Endodermal cell (in vitro differentiated cells): ENCODE data around the gene ARG2. TPM values are rescaled to one million over a fixed set of nuclear protein-coding genes. Genes with fewer than 3 reads are reported as not detected.

Source experiments
- DNase-seq: peaks from one replicate; pipeline ENCODE4 v3.0.0-alpha.2; 2017
- H3K27ac ChIP-seq: 2 replicates; pipeline ENCODE4 v1.5.1; 2013; ENCODE audit warnings: mild to moderate bottlenecking, low read depth, low read length, moderate library complexity
- H3K27me3 ChIP-seq: 2 replicates; pipeline ENCODE4 v1.6.1; 2013; ENCODE audit warnings: mild to moderate bottlenecking, low read length, moderate library complexity; ENCODE audit not compliant: insufficient read depth, control insufficient read depth, poor library complexity, severe bottlenecking
- H3K36me3 ChIP-seq: 2 replicates; pipeline ENCODE4 v1.7.0; 2013; ENCODE audit warnings: mild to moderate bottlenecking, low read length, moderate library complexity; ENCODE audit not compliant: control insufficient read depth, insufficient read depth
- H3K4me1 ChIP-seq: one replicate; pipeline ENCODE4 v1.7.0; 2013; ENCODE audit warnings: low read length; ENCODE audit not compliant: control insufficient read depth, insufficient read depth
- H3K4me3 ChIP-seq: 2 replicates; pipeline ENCODE4 v1.5.1; 2013; ENCODE audit warnings: mild to moderate bottlenecking, low read length, moderate library complexity
- H3K9ac ChIP-seq: 2 replicates; pipeline ENCODE4 v1.6.1; 2013; ENCODE audit warnings: mild to moderate bottlenecking, low read length, moderate library complexity; ENCODE audit not compliant: poor library complexity, severe bottlenecking; ENCODE audit errors: extremely low read depth
- H3K9me3 ChIP-seq: 2 replicates; pipeline ENCODE4 v1.6.1; 2013; ENCODE audit warnings: mild to moderate bottlenecking, low read length, moderate library complexity; ENCODE audit not compliant: control insufficient read depth
- H3K27ac Mint-ChIP-seq: 2 replicates; pipeline ENCODE4 v1.8.0; 2020; ENCODE audit warnings: mixed read lengths
- H3K27me3 Mint-ChIP-seq: 2 replicates; pipeline ENCODE4 v1.8.0; 2021; ENCODE audit warnings: mild to moderate bottlenecking, mixed read lengths; ENCODE audit not compliant: insufficient read depth
- H3K36me3 Mint-ChIP-seq: 2 replicates; pipeline ENCODE4 v1.8.0; 2020; ENCODE audit warnings: low read depth, mixed read lengths
- H3K4me1 Mint-ChIP-seq: 2 replicates; pipeline ENCODE4 v1.8.0; 2020; ENCODE audit warnings: mixed read lengths
- H3K4me3 Mint-ChIP-seq: 2 replicates; pipeline ENCODE4 v1.8.0; 2020; ENCODE audit warnings: mild to moderate bottlenecking, moderate library complexity, mixed read lengths
- H3K9me3 Mint-ChIP-seq: 2 replicates; pipeline ENCODE4 v1.8.0; 2020; ENCODE audit warnings: mild to moderate bottlenecking, mixed read lengths
- WGBS, 2 experiments: methylation state at CpG; one replicate each; pipeline versions ENCODE4 v1.1.5 to v1.1.7; 2013; ENCODE audit warnings: missing lambda C conversion rate in 2 of 2, mixed read lengths in 1 of 2; ENCODE audit not compliant: insufficient coverage in 1 of 2, insufficient read length in 1 of 2; 5-methylcytosine and 5-hydroxymethylcytosine counted together
- total RNA-seq, 2 donors: library from RNA; stranded (reverse); fragmentation: NEBNext Ultra II Directional in 1 of 2; extraction: Animal tissue kit (Norgen Biotek cat#: 25700) in 1 of 2; gene quantifications; 2 replicates in 1 of 2; 3 replicates in 1 of 2; pipeline ENCODE4 v1.2.1, GENCODE V29; 2021
- TF ChIP-seq, protein P1 (sequence below): fragments of 200-600 bp; sonication (generic); conservative IDR thresholded peaks from 2 replicates; pipeline ENCODE4 v1.5.0; 2021; ENCODE audit warnings: antibody characterized with exemption, mild to moderate bottlenecking

ARG2 gene
- total RNA-seq, 2 donors from 2014 or later = 19.4 to 25.4 TPM

DNA sequence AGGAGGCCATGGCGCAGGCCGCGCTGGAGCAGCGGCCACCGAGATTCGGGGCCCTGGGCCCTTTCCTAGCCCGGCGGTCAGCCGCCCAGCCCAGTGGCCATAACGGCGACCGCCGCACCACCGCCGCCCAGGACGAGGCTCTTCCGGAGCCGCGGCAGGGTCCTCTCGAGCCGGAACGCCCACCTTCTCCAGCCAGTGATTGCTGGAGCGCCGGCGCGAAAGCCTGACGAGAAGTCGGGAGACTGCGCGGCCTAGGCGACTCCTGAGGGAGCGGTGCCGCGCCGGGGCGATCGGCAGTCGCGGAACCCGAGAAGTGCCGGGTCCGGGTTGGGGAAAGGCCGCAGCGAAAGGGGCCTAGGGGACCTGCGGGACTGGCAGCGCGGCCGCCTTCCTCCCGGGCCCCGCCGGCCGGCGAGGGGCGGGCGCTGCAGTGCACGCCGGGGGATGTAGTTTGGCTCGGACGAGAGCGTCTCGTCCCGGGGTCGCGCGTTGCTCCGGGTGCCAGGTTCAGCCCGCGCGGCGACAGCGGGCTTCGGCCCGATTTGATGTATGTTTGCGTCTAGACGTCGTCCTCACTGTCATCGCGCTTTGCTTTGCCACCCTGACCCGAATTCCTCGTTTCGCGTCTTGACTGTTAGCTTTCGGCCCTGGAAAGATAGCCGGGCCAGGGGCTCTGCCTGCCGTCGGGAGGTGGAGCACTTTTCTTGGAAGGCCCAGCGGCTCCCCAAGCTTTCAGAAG is 54.9 kb downstream of the ARG2 start, which contains the start of gene VTI1B:
TSS of gene VTI1B (minus strand) at position 153 of the 739 bp plus-strand sequence. CDS start at position 10, 143 bp downstream.
- 0% methylated on average over 40 to 87 of the region's 87 CpGs for WGBS, 2 experiments
- Histone ChIP-seq H3K36me3 (peaks cover 26% of the 10 kb centered on the region), H3K9me3 (no peaks in the 10 kb centered on the region), H3K4me3 (peak within 1 kb of the TSS; percentile 95), H3K9ac (peak within 1 kb of the TSS; percentile 94), H3K27ac (peak within 1 kb of the TSS; percentile 99), H3K4me1 (peaks cover 2% of the 10 kb centered on the region), H3K27me3 (no peaks in the 10 kb centered on the region)
- TF ChIP-seq, protein P1, sequence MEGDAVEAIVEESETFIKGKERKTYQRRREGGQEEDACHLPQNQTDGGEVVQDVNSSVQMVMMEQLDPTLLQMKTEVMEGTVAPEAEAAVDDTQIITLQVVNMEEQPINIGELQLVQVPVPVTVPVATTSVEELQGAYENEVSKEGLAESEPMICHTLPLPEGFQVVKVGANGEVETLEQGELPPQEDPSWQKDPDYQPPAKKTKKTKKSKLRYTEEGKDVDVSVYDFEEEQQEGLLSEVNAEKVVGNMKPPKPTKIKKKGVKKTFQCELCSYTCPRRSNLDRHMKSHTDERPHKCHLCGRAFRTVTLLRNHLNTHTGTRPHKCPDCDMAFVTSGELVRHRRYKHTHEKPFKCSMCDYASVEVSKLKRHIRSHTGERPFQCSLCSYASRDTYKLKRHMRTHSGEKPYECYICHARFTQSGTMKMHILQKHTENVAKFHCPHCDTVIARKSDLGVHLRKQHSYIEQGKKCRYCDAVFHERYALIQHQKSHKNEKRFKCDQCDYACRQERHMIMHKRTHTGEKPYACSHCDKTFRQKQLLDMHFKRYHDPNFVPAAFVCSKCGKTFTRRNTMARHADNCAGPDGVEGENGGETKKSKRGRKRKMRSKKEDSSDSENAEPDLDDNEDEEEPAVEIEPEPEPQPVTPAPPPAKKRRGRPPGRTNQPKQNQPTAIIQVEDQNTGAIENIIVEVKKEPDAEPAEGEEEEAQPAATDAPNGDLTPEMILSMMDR = peak; percentile 23
- DNase-seq = peak; percentile 93
- H3K4me3 Mint-ChIP-seq = peak within 1 kb of the TSS; percentile 80
- no peaks in the 10 kb centered on the region for H3K9me3 Mint-ChIP-seq
- H3K27me3 Mint-ChIP-seq = no peaks in the 10 kb centered on the region
- H3K4me1 Mint-ChIP-seq = peaks cover 12% of the 10 kb centered on the region
- peak within 1 kb of the TSS; percentile 95 for H3K27ac Mint-ChIP-seq
- H3K36me3 Mint-ChIP-seq = peaks cover 30% of the 10 kb centered on the region

DNA sequence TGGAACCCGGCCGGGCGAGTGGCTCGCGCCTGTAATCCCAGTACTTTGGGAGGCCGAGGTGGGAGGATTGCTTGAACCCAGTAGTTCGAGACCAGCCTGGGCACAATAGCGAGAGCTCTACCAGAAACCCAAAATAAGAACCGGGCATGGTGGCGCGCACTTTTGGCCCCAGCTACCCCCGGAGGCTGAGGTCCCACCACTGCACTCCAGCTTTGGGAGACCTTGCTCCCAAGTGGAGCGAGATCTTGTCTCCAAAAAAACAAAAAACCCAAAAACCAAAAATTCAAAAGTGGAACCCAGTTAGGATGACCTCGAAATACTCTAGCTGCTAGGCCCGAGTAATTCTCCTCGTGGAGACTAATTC is 55.5 kb downstream of the ARG2 start:
- H3K4me1 Mint-ChIP-seq = peaks cover 12% of the 10 kb centered on the region
- H3K4me3 Mint-ChIP-seq = peak overlapping the region; percentile 80
- Histone ChIP-seq H3K9ac (peak overlapping the region; percentile 94), H3K4me1 (peaks cover 2% of the 10 kb centered on the region), H3K9me3 (no peaks in the 10 kb centered on the region), H3K27ac (peak overlapping the region; percentile 99), H3K4me3 (peak overlapping the region; percentile 95), H3K27me3 (no peaks in the 10 kb centered on the region), H3K36me3 (peaks cover 32% of the 10 kb centered on the region)
- no peaks in the 10 kb centered on the region for H3K9me3 Mint-ChIP-seq
- peaks cover 36% of the 10 kb centered on the region for H3K36me3 Mint-ChIP-seq
- TF ChIP-seq, protein P1 = no peak
- peak overlapping the region; percentile 95 for H3K27ac Mint-ChIP-seq
- no peak for DNase-seq
- H3K27me3 Mint-ChIP-seq = no peaks in the 10 kb centered on the region
- WGBS, 2 experiments = 20 to 42% methylated on average over 8 to 16 of the region's 16 CpGs

DNA sequence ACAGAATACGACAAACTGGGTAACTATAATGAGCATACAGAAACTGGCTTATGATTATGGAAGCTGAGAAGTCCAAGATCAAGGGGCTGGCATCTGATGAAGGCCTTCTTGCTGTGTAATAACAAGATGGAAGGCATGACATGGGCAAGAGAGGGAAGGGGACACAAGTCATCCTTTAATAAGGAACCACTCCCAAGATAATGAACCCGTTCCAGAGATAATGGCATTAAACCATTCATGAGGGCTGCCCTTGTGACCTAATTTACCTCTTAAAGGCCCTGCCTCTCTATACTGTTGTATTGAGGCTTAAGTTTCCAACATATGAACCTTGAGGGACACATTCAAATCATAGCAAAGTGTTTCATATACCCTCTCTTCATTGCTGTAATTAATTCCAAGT is 59.3 kb downstream of the ARG2 start:
- no peaks in the 10 kb centered on the region for H3K27me3 ChIP-seq
- no peaks in the 10 kb centered on the region for H3K9me3 ChIP-seq
- H3K4me3 Mint-ChIP-seq = no peak overlapping the region
- peaks cover 65% of the 10 kb centered on the region for H3K36me3 Mint-ChIP-seq
- WGBS, 2 experiments = 86 to 96% methylated on average over 1 to 2 of the region's 2 CpGs
- no peak overlapping the region for H3K27ac ChIP-seq
- peaks cover 5% of the 10 kb centered on the region for H3K4me1 Mint-ChIP-seq
- H3K27me3 Mint-ChIP-seq = no peaks in the 10 kb centered on the region
- no peak overlapping the region for H3K4me3 ChIP-seq
- peaks cover 67% of the 10 kb centered on the region for H3K36me3 ChIP-seq
- TF ChIP-seq, protein P1 = no peak
- H3K9ac ChIP-seq = no peak overlapping the region
- H3K9me3 Mint-ChIP-seq = no peaks in the 10 kb centered on the region
- no peaks in the 10 kb centered on the region for H3K4me1 ChIP-seq
- H3K27ac Mint-ChIP-seq = no peak overlapping the region
- DNase-seq = no peak
